ENCODE measurements around the gene ZNF263. TPM values are rescaled to one million over a fixed set of nuclear protein-coding genes. Genes with fewer than 3 reads are reported as not detected.

ZNF263 gene
- total and polyA plus RNA-seq, 2 of the 13 experiments (the other 11 are each of a cell fraction or from before 2014, with no cell fraction given): 10.2 to 41.2 TPM

GRCh38 chr16:3295783-3296182 lies 12.5 kb downstream of the ZNF263 start:
- peaks cover 14% of the 10 kb centered on the region for H3K79me2 ChIP-seq (ENCODE audit: insufficient read depth, low read length)
- 96% methylated on average over 10 of the region's 13 CpGs for WGBS (ENCODE audit: low lambda C conversion rate)
- intact Hi-C loops (cut with micrococcal nuclease; ENCODE audit: unreplicated experiment): no loop called here
- FAIRE-seq (no peak), DNase-seq (ENCODE audit: low spot score) (no peak), ATAC-seq (peak; percentile 23; the same call in 1 of the 3 replicates)
- peaks cover 7% of the 10 kb centered on the region for H3K4me1 ChIP-seq (ENCODE audit: insufficient read depth, low read length)
- no peak overlapping the region for H3K9ac ChIP-seq (ENCODE audit: insufficient read depth, low read depth, low read length)
- POLR2A ChIA-PET: interaction anchor here (0.8 kb wide), 1 partner anchor 13 kb away, joined by 3 read pairs; the partner anchor contains the start of gene ZNF263
- H3K36me3 ChIP-seq (replicated peaks in 1 of 2; ENCODE audit: control insufficient read depth in 1 of 2, insufficient read depth in 2 of 2, low read length in 2 of 2): peaks cover 8 to 22% of the 10 kb centered on the region in 2 experiments
- no peak overlapping the region for H3K4me2 ChIP-seq (ENCODE audit: low read depth, low read length)
- H3K9me3 ChIP-seq (ENCODE audit: low read length): no peaks in the 10 kb centered on the region
- CTCF ChIA-PET (ENCODE audit: low intra/inter-chr PET ratio, low total read pairs): no interaction called here
- no TSS peak for BruUV-seq (replicated peaks)
- no peaks in the 10 kb centered on the region for H3K27me3 ChIP-seq (ENCODE audit: control insufficient read depth in 1 of 2, insufficient read depth in 2 of 2, low read length in 2 of 2)
- H4K20me1 ChIP-seq (ENCODE audit: insufficient read depth, low read length): no peaks in the 10 kb centered on the region
- in situ Hi-C loops (cut with HindIII; ENCODE audit: extremely low pct_ligation_motif_present, low pct_unique_long_range_greater_than_20kb): no loop called here
- no peak overlapping the region for H3K27ac ChIP-seq (ENCODE audit: extremely low read length, insufficient read depth, low read length)
- H3K4me3 ChIP-seq (replicated peaks in 1 of 3; ENCODE audit: insufficient read depth in 1 of 3, low read depth in 2 of 3, low read length in 3 of 3): no peak overlapping the region
- H2AFZ ChIP-seq (ENCODE audit: low read length): no peak overlapping the region
- TF ChIP-seq GATA4 (IDR thresholded peaks at IDR 0.05; ENCODE audit: borderline replicate concordance, low read depth) (no peak), AHDC1 (CRISPR knock-in tag; IDR thresholded peaks at IDR 0.05; ENCODE audit: borderline replicate concordance) (no peak), ZNF629 (CRISPR knock-in tag; conservative IDR thresholded peaks at IDR 0.05) (no peak), ZEB1 (IDR thresholded peaks at IDR 0.05; ENCODE audit: insufficient replicate concordance, low read depth) (no peak), NFE2L2 (IDR thresholded peaks at IDR 0.05; ENCODE audit: low read length) (no peak), PHF8 (CRISPR knock-in tag; IDR thresholded peaks at IDR 0.05) (no peak), MTA1 (CRISPR knock-in tag; IDR thresholded peaks at IDR 0.05; ENCODE audit: borderline replicate concordance) (no peak), ATF1 (CRISPR knock-in tag; IDR thresholded peaks at IDR 0.05) (no peak), ZNF746 (CRISPR knock-in tag; IDR thresholded peaks at IDR 0.05) (no peak), REL (CRISPR knock-in tag; conservative IDR thresholded peaks at IDR 0.05) (no peak), TARDBP (CRISPR knock-in tag; IDR thresholded peaks at IDR 0.05) (no peak), ZNF362 (CRISPR knock-in tag; IDR thresholded peaks at IDR 0.05; ENCODE audit: borderline replicate concordance) (no peak), IKZF4 (CRISPR knock-in tag; IDR thresholded peaks at IDR 0.05; ENCODE audit: borderline replicate concordance, low read depth, not compliant biosample characterization) (no peak), ZKSCAN1 (IDR thresholded peaks at IDR 0.05; ENCODE audit: low read length) (no peak)
- TF ChIP-seq, protein P1, sequence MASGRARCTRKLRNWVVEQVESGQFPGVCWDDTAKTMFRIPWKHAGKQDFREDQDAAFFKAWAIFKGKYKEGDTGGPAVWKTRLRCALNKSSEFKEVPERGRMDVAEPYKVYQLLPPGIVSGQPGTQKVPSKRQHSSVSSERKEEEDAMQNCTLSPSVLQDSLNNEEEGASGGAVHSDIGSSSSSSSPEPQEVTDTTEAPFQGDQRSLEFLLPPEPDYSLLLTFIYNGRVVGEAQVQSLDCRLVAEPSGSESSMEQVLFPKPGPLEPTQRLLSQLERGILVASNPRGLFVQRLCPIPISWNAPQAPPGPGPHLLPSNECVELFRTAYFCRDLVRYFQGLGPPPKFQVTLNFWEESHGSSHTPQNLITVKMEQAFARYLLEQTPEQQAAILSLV (CRISPR knock-in tag; IDR thresholded peaks at IDR 0.05; ENCODE audit: borderline replicate concordance): no peak
- TF ChIP-seq, protein P2, sequence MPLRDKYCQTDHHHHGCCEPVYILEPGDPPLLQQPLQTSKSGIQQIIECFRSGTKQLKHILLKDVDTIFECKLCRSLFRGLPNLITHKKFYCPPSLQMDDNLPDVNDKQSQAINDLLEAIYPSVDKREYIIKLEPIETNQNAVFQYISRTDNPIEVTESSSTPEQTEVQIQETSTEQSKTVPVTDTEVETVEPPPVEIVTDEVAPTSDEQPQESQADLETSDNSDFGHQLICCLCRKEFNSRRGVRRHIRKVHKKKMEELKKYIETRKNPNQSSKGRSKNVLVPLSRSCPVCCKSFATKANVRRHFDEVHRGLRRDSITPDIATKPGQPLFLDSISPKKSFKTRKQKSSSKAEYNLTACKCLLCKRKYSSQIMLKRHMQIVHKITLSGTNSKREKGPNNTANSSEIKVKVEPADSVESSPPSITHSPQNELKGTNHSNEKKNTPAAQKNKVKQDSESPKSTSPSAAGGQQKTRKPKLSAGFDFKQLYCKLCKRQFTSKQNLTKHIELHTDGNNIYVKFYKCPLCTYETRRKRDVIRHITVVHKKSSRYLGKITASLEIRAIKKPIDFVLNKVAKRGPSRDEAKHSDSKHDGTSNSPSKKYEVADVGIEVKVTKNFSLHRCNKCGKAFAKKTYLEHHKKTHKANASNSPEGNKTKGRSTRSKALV (CRISPR knock-in tag; IDR thresholded peaks at IDR 0.05): no peak

Measured in HepG2 (cell line).